Measurements from ENCODE around the gene BDP1.

- TF ChIP-seq CTCF (IDR thresholded peaks at IDR 0.05; ENCODE audit: low read depth, low read length): no peak
- TF ChIP-seq MYC (IDR thresholded peaks at IDR 0.05; ENCODE audit: low read depth, low read length): no peak
- no peak for TF ChIP-seq MAX (IDR thresholded peaks at IDR 0.05; ENCODE audit: low read depth, low read length)
- TF ChIP-seq POLR2A (IDR thresholded peaks at IDR 0.05; ENCODE audit: extremely low read depth, insufficient read length): no peak
Observed at GRCh38 chr5:71492817-71493615, 37.6 kb downstream of the BDP1 start.

Data from NB4 (cell line).